Esophagus squamous epithelium (tissue), 4 donors: ENCODE results near the gene CCDC27.

Experiments
- POLR2A ChIP-seq, 4 donors: fragments of 450-650 bp; IDR thresholded peaks; one replicate each; pipeline ENCODE4 v1.6.1; 2017; ENCODE audit warnings: antibody characterized with exemption in 4 of 4, mild to moderate bottlenecking in 4 of 4, moderate library complexity in 3 of 4
- TF ChIP-seq, protein P1 (sequence below), 6 experiments: fragments of 450-650 bp in 4 of 6; fragments of 200-600 bp in 2 of 6; sonication (generic) in 2 of 6; IDR thresholded peaks; one replicate each; pipeline ENCODE4 v1.5.1; 2016 to 2019; ENCODE audit warnings: antibody characterized with exemption in 6 of 6, mild to moderate bottlenecking in 4 of 6, moderate library complexity in 4 of 6

DNA sequence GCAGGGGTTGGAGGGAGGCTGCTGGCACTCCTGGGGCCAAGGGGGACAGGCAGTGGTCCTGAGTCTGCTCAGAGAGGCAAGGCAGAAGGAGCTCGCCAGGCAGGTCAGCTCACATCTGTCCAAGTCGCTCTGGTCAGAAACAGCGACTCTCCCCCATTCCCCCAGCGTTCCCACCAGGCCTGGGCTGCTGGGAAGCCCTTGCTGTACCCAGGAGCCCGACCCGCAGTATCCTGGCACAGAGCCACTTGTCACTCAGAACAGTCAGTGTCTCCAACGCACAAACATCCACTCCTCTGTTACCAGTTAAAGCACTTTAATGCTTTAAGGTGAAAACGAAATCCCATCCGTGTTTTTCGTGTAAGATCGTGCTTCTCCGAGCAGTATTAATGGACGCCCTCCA, 16.6 kb upstream of the CCDC27 start:
- TF ChIP-seq, protein P1, sequence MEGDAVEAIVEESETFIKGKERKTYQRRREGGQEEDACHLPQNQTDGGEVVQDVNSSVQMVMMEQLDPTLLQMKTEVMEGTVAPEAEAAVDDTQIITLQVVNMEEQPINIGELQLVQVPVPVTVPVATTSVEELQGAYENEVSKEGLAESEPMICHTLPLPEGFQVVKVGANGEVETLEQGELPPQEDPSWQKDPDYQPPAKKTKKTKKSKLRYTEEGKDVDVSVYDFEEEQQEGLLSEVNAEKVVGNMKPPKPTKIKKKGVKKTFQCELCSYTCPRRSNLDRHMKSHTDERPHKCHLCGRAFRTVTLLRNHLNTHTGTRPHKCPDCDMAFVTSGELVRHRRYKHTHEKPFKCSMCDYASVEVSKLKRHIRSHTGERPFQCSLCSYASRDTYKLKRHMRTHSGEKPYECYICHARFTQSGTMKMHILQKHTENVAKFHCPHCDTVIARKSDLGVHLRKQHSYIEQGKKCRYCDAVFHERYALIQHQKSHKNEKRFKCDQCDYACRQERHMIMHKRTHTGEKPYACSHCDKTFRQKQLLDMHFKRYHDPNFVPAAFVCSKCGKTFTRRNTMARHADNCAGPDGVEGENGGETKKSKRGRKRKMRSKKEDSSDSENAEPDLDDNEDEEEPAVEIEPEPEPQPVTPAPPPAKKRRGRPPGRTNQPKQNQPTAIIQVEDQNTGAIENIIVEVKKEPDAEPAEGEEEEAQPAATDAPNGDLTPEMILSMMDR (IDR thresholded peaks at IDR 0.05) = no peak
- no peak for TF ChIP-seq POLR2A (IDR thresholded peaks at IDR 0.05)
